ENCODE results near the gene ZBTB17.

DNA sequence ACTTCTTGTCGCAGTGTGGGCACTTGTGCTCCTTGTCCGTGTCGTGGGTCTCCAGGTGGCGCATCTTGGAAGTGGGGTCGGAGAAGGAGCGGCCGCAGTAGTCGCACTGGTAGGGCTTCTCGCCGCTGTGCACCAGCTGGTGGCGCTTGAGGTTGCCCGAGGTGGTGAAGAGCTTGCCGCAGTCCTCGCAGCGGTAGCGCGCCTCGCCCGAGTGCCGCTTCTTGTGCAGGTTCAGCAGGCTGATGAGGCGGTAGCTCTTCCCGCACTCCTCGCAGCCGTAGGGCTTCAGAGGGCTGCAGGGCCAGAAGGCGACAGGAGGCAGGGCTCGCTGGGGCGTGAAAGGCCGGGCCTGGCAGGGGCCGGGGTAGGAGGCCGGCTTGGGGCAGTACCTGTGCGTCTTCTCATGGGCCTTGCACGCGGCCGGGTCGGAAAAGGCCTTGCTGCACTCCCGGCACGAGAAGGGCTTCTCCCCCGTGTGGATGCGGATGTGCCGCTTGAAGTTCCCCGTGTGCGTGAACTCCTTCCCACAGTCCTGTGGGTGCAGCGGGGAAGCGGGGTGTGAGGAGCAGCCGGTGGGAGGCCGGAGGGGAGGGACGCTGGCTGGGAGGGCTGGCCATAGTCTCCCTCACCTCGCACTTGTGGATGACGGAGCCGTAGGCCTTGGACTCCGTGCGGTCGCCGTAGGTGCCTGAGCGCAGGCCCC is 31.4 kb downstream of the ZBTB17 start:
- TF ChIP-seq, protein P1, sequence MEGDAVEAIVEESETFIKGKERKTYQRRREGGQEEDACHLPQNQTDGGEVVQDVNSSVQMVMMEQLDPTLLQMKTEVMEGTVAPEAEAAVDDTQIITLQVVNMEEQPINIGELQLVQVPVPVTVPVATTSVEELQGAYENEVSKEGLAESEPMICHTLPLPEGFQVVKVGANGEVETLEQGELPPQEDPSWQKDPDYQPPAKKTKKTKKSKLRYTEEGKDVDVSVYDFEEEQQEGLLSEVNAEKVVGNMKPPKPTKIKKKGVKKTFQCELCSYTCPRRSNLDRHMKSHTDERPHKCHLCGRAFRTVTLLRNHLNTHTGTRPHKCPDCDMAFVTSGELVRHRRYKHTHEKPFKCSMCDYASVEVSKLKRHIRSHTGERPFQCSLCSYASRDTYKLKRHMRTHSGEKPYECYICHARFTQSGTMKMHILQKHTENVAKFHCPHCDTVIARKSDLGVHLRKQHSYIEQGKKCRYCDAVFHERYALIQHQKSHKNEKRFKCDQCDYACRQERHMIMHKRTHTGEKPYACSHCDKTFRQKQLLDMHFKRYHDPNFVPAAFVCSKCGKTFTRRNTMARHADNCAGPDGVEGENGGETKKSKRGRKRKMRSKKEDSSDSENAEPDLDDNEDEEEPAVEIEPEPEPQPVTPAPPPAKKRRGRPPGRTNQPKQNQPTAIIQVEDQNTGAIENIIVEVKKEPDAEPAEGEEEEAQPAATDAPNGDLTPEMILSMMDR (IDR thresholded peaks at IDR 0.05) = no peak
- no peak for TF ChIP-seq ZFX (IDR thresholded peaks at IDR 0.05; ENCODE audit: borderline replicate concordance)
